Mononuclear cell (primary cell): Measurements from ENCODE around the gene AREG. TPM values are rescaled to one million over a fixed set of nuclear protein-coding genes. Genes with fewer than 3 reads are reported as not detected.
"Not testable (repeated sequence)": the region's sequence is repeated elsewhere in the genome, so short reads cannot be mapped to it uniquely, and the experiment has no call there.

Experiments
- H3K27me3 ChIP-seq: 2 replicates; pipeline ENCODE4 v1.6.0; 2011; ENCODE audit warnings: low read length, control low read depth; ENCODE audit not compliant: insufficient read depth
- H3K4me1 ChIP-seq: 2 replicates; pipeline ENCODE4 v1.5.1; 2011; ENCODE audit warnings: mild to moderate bottlenecking, low read length, control low read depth; ENCODE audit not compliant: insufficient read depth
- H3K4me3 ChIP-seq: 2 replicates; pipeline ENCODE4 v1.5.1; 2011; ENCODE audit warnings: mild to moderate bottlenecking, low read length, moderate library complexity
- H3K9me3 ChIP-seq: 2 replicates; pipeline ENCODE4 v1.5.1; 2011; ENCODE audit warnings: low read depth, mild to moderate bottlenecking, control low read depth, low read length
- total RNA-seq: library from RNA; depleted of rRNA; stranded (reverse); fragments of >200 nt; gene quantifications from one replicate; pipeline ENCODE4 v1.2.3, GENCODE V29; 2012

The AREG gene, protein sequence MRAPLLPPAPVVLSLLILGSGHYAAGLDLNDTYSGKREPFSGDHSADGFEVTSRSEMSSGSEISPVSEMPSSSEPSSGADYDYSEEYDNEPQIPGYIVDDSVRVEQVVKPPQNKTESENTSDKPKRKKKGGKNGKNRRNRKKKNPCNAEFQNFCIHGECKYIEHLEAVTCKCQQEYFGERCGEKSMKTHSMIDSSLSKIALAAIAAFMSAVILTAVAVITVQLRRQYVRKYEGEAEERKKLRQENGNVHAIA
- 20.1 TPM for total RNA-seq

DNA sequence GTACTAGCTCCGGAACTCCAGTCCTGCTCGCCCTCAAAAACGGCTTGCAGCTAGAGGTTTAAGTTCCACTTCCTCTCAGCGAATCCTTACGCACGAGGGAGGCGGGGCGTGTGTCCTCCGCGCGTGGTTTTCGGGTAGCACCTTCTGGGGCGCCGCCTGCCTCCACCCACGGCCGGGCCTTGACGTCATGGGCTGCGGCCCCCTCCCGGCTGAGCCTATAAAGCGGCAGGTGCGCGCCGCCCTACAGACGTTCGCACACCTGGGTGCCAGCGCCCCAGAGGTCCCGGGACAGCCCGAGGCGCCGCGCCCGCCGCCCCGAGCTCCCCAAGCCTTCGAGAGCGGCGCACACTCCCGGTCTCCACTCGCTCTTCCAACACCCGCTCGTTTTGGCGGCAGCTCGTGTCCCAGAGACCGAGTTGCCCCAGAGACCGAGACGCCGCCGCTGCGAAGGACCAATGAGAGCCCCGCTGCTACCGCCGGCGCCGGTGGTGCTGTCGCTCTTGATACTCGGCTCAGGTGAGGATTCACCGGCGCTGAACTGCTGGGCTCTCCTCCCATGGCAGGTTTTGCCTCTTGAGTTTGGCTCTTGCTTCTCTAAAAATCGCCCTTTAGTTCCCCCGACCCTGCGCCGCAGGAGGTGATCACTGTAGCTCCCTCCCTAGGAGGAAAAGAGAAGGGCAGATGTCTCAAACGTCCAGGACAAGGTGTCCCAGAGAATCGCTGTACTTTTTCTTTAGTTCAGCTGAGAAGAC lies at the start of gene AREG:
TSS of gene AREG (plus strand) at position 246 of the 752 bp plus-strand sequence. CDS start at position 456, 210 bp downstream.
- no peaks in the 10 kb centered on the region for H3K27me3 ChIP-seq
- H3K4me1 ChIP-seq = peaks cover 6% of the 10 kb centered on the region
- H3K4me3 ChIP-seq = peak within 1 kb of the TSS; percentile 55
- no peaks in the 10 kb centered on the region for H3K9me3 ChIP-seq

DNA sequence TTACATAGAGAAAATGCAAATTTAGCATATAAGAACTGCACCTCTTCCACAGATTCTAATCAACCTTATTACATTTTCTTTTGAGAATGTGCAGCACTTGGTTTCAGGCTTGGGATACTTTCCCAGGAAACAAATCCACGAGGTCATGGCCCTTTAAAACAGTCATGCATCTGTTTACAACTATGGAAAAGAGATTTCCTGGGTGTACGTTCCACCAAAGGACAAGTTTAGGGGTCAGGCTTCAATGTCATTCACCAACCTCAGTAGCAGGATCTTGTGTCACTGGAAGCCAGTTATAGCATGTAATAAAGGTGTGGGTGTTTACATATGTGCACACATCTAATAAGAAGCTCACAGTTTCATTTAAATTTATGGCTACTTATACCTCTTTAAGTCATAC lies 49.3 kb upstream of the AREG start:
- Histone ChIP-seq H3K27me3 (no peaks in the 10 kb centered on the region), H3K9me3 (no peaks in the 10 kb centered on the region), H3K4me3 (no peak overlapping the region), H3K4me1 (peaks cover 3% of the 10 kb centered on the region)

DNA sequence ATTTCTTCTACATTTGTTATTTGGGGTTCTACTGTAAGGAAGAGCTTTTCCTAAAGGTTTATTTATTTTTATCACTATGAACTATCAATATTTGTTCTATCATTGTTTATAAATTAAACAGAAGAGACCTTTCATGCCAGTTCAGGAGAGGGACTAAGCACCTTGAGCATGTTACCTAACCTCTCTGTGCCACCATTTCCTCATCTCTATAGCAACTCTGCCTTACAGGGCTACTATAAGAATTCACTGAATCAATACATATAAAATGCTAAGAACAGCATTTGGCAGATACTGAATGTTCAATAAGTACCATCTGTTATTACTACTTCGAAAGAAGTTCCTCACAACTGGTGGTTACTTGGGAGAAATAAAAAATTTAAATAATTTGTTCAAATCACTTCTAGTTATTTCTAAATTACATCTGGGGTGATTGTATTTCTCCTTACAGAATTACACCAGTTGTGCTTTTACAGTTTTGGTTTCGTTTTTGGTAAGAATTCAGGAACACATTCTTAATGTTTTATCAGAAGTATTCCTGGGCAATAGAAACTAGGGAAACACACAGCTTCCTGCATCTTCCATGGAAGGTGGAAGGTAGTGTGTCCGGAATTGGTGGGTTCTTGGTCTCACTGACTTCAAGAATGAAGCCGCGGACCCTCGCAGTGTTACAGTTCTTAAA lies 47.0 kb upstream of the AREG start:
- Histone ChIP-seq H3K4me1 (peaks cover 3% of the 10 kb centered on the region), H3K4me3 (peak overlapping the region; percentile 78), H3K27me3 (no peaks in the 10 kb centered on the region), H3K9me3 (no peaks in the 10 kb centered on the region)

DNA sequence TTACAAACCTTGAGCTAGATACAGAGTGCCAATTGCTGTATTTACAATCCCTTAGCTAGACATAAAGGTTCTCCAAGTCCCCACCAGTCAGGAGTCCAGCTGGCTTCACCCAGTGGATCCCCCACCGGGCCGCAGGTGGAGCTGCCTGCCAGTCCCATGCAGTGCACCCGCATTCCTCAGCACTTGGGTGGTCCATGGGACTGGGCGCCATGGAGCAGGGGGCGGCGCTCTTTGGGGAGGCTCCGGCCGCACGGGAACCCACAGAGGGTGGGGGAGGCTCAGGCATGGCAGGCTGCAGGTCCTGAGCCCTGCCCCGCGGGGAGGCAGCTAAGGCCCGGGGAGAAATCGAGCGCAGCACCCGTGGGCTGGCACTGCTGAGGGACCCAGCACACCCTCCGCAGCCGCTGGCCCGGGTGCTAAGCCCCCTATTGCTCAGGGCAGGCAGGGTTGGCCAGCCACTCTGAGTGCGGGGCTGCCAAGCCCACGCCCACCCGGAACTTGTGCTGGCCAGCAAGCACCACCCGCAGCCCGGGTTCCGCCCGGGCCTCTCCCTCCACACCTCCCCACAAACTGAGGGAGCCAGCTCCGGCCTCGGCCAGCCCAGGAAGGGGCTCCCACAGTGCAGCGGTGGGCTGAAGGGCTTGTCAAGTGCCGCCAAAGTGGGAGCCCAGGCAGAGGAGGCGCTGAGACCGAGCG lies 45.9 kb upstream of the AREG start:
- not testable (repeated sequence) for H3K4me1 ChIP-seq, H3K9me3 ChIP-seq, H3K27me3 ChIP-seq, H3K4me3 ChIP-seq

DNA sequence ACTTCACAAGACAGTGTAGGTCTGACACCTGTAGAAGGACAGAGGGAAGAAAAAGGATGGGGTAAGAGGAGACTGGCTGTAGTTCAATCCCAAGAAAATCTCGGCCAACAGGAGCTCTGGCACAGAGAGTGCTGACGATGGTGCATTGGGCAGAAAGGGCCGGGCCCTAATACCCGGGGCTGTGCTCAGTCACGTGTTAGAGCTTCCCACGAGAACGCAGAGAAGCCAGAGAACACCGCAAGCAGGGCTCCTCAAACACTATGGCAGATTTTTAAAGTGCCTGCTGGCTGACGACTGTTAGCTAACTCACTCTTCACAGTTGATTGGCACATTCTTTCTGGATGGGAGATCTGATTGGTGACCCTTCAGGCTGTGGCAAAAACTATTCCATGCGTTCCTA lies 44.5 kb upstream of the AREG start:
- Histone ChIP-seq H3K4me1 (peaks cover 3% of the 10 kb centered on the region), H3K9me3 (no peaks in the 10 kb centered on the region), H3K4me3 (no peak overlapping the region)

DNA sequence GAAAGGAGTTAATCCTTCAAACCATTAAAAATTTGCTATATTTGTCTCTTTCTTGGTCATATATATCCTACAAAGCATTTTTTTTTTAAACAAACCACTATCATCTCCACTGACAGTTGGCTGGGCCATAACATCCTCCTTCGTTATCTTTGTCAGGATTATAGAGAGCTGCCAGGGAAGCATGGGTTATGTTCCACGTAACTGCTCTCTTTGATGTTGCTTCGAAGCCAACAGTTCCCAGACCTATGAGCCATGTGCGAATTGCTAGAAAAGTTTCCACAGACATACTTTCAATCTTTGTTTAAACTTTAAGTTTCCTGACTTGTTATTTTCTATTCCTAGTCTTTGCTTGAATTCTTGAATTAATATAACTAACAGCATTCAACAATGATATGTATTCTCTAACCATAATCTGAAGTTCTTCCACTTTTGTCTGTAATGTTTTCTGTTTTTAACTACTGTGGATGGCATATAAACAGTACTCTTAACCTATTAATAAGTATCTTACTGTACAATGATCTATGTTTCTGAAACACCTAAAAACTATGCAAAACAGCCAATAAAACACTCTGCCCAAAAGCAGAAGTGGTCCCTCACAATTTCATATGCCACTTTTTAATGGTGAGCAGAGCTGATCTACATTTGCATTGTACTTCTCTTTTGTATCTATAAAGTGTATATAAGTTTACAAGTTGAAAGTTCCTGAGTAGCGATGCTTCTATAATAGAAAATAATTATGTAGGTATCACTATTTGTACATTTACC lies 42.1 kb upstream of the AREG start:
- H3K9me3 ChIP-seq = no peaks in the 10 kb centered on the region
- no peak overlapping the region for H3K4me3 ChIP-seq
- peaks cover under 1% of the 10 kb centered on the region for H3K4me1 ChIP-seq
- H3K27me3 ChIP-seq = no peaks in the 10 kb centered on the region

More for the DNA sequence above, 44.5 kb upstream of the AREG start:
- no peaks in the 10 kb centered on the region for H3K27me3 ChIP-seq

DNA sequence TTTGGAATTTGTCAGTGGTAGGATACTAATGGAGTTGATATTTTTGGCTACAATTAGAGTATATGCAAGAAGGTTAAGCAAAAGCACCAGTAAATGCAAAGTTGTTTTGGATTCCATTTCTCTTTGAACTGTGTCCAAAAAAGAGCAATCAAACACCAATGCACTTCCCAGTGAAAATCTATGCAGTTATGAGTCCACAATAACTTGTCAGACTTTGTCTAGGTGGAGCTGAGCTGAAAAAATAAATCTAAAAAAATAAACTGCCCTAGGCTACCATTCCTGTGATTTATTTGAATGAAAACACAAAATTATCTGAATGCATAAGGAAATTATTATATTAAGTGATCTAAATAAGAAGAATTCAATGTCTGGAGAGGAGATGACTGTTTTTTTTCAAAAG lies 37.0 kb upstream of the AREG start:
- H3K27me3 ChIP-seq = no peaks in the 10 kb centered on the region
- H3K9me3 ChIP-seq = no peaks in the 10 kb centered on the region
- H3K4me3 ChIP-seq = no peak overlapping the region
- H3K4me1 ChIP-seq = no peaks in the 10 kb centered on the region

DNA sequence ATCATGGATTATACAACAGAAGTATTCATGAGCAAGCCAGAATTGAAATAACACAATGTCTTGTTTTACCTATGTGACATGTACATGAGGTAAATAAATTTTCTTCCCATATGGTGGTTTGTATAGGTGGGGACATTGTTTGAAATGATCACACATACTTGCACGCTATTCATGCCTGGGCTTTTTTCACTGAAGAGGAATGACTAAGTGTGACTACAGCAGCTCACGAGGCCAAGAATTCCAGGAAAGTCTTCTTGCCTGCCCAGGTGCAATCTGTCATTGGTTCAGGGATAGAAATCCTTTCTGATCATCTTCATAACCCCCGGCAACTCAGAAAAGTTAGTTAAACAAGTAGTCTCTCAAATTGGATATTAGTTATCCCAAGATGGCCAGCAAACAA lies 36.3 kb upstream of the AREG start:
- H3K4me1 ChIP-seq = no peaks in the 10 kb centered on the region
- H3K27me3 ChIP-seq = no peaks in the 10 kb centered on the region
- H3K4me3 ChIP-seq = no peak overlapping the region
- no peaks in the 10 kb centered on the region for H3K9me3 ChIP-seq

DNA sequence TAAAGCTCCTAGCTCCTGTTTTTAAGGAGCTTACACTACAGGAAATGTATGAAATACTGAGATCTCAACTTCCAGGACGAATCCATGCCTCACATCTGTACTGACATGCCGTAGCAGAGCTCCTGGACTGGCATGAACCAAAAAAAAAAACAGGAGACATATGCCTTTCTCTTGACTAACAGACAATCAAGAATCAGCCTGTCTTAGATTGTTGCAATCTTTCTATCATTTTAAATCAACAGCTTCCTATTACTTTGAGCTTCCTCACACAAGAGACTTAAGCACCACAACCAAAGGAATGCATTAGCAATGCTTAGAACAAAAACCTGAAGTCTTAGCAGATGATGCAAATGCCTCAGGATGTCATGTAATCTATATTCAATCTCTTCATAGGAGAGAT lies 34.7 kb upstream of the AREG start:
- no peak overlapping the region for H3K4me3 ChIP-seq
- no peaks in the 10 kb centered on the region for H3K27me3 ChIP-seq
- H3K4me1 ChIP-seq = no peaks in the 10 kb centered on the region
- H3K9me3 ChIP-seq = no peaks in the 10 kb centered on the region

DNA sequence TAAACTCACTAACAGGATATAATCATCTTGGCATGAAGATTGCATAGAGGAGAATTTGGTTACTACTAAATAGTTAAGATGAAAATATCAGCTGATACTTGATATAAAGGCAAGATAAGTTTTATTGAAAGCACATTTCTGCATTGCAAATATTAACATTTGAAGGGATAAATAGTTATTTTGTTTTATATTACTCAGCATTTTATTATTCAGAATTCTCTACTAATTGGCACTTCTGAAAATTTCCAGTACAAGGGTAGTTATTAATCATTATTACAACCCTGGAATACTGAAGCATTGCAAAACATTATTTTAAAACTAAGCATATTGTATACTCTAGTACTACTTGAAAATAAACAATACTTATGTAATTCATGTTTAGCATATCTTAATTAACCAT lies 32.7 kb upstream of the AREG start:
- no peaks in the 10 kb centered on the region for H3K27me3 ChIP-seq
- no peaks in the 10 kb centered on the region for H3K4me1 ChIP-seq
- no peak overlapping the region for H3K4me3 ChIP-seq
- H3K9me3 ChIP-seq = no peaks in the 10 kb centered on the region

DNA sequence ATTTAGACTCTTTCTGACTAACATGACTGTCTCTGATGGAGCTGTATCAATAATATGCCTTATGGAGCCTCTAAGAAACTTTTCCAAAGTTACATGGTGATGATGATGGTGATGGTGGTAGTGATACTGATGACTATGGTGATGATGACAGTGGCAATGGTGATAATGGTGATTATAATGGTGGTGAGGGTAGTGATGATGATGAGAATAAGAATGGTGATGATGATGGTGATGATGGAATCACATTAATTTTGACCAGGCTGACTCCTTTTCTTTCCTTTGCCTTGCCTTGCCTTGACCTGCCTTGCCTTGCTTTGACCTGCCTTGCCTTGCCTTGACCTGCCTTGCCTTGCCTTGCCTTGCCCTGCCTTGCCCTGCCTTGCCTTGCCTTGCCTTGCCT lies 31.7 kb upstream of the AREG start:
- H3K27me3 ChIP-seq = peaks cover 2% of the 10 kb centered on the region
- H3K4me3 ChIP-seq = no peak overlapping the region
- no peaks in the 10 kb centered on the region for H3K4me1 ChIP-seq
- H3K9me3 ChIP-seq = no peaks in the 10 kb centered on the region

DNA sequence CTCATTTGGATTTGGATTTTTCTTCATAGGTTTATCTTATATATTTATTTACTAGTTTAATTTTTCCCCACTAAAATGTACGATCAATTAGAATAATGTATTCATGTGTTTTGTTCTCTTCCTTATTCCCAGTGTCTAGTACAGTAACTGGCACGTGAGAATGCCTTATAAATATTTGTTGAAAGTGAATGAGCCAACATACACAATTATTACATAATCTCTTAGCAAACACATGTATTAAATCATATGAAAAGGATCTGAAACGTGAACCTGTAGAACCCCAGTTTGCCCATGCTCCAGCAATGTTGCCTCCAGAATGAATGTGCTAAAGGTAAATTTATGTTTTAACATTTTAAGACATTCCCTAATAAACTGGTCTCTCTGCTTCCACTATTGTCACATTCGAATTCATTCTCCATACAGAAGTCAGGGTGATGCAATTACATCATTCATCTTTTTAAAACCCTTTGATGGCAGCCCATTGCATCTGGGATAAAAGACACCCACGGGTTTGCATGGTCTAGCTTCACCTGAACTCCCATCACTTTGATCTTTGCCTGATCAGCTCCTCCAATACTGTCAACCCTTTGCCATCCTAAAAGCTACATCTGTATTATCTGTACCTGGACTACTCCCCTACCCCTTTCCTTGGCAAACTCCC lies 30.7 kb upstream of the AREG start:
- Histone ChIP-seq H3K27me3 (peaks cover 3% of the 10 kb centered on the region), H3K4me3 (no peak overlapping the region), H3K4me1 (no peaks in the 10 kb centered on the region), H3K9me3 (no peaks in the 10 kb centered on the region)

DNA sequence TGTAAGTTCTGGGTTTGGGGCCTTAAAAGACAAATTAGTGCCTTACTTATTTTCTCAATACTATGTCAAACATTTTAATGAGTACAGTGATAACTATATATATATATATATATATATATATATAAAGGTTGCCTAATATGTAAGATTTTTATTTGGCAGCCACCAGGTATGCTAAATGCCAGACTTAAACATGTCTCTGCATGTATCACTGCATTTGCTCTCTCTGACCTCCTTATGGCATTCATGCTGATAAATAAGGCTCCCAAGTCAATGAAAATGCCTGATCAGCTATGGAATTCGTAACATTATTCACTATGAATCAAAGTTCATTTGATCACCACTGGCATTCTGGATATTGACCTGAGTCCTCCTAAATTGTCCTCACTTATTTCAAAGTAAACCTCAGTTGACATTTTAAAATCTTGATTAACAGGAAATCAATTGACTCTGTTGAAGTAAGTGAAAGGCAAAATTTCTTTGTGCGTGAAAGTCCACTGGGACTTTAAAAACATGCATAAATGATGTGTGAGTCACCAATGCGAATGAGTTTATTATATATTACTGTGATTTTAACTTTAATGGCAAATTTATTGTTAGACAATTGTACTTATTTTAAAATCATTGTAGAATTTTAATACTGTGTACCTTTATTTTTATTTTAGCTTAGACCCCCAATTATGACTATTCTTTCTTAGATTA lies 29.2 kb upstream of the AREG start:
- no peak overlapping the region for H3K4me3 ChIP-seq
- peaks cover 3% of the 10 kb centered on the region for H3K27me3 ChIP-seq
- H3K4me1 ChIP-seq = no peaks in the 10 kb centered on the region
- no peaks in the 10 kb centered on the region for H3K9me3 ChIP-seq
